ENCODE measurements around the gene TTC28. TPM values are rescaled to one million over a fixed set of nuclear protein-coding genes. Genes with fewer than 3 reads are reported as not detected.

Gene TTC28
- total and polyA plus RNA-seq, 12 donors: 3.4 to 75.6 (median 28.6) TPM

DNA sequence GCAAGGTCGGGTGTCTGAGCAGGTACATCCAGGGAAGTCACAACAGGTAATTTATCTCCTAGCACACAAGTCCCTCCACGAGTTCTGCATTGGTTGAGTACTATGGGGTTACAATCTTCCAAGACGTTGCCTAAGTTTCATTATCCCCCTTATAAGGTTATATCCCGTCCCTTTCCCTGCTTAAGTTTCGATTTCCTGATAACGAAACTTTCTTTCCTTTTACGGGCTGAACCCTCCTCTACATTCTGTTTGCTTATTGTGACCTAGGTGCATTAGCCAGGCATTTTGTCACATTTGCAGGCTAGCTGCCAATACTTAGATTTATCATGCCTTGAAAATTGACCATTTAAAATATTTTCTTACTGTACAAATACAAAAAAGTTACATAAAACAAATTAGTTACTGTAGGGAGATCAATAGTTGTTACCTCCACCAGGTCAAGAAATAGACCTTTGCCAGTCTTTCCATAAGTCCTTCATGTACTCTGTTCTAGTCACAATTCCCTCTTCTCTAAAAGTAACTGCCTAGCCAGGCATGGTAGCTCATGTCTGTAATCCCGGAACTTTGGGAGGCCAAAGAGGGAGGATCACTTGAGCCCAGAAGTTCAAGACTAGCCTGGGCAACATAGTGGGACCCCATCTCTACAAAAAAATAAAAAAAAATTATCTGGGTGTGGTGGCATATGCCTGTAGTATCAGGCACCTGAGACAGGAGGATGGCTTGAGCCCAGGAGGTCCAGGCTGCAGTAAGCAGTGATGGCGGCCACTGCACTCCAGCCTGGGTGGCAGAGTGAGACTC, 746.3 kb downstream of the TTC28 start:
- H3K4me1 ChIP-seq (replicated peaks in 1 of 2): no peaks in the 10 kb centered on the region
- TF ChIP-seq, protein P1, sequence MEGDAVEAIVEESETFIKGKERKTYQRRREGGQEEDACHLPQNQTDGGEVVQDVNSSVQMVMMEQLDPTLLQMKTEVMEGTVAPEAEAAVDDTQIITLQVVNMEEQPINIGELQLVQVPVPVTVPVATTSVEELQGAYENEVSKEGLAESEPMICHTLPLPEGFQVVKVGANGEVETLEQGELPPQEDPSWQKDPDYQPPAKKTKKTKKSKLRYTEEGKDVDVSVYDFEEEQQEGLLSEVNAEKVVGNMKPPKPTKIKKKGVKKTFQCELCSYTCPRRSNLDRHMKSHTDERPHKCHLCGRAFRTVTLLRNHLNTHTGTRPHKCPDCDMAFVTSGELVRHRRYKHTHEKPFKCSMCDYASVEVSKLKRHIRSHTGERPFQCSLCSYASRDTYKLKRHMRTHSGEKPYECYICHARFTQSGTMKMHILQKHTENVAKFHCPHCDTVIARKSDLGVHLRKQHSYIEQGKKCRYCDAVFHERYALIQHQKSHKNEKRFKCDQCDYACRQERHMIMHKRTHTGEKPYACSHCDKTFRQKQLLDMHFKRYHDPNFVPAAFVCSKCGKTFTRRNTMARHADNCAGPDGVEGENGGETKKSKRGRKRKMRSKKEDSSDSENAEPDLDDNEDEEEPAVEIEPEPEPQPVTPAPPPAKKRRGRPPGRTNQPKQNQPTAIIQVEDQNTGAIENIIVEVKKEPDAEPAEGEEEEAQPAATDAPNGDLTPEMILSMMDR (IDR thresholded peaks at IDR 0.05): no peak
- no peak for TF ChIP-seq POLR2A (IDR thresholded peaks at IDR 0.05)
- no peak overlapping the region for H3K4me3 ChIP-seq
- H3K9me3 ChIP-seq (replicated peaks in 1 of 3): no peaks in the 10 kb centered on the region
- no peak for DNase-seq
- no peak overlapping the region for H3K27ac ChIP-seq
- 84 to 94% (median 88%) methylated on average over 9 of the region's 9 CpGs for WGBS, 4 donors
- intact Hi-C loops (cut with DNase I): no loop called here
- no peaks in the 10 kb centered on the region for H3K27me3 ChIP-seq
- no peaks in the 10 kb centered on the region for H3K36me3 ChIP-seq (replicated peaks in 1 of 2)

DNA sequence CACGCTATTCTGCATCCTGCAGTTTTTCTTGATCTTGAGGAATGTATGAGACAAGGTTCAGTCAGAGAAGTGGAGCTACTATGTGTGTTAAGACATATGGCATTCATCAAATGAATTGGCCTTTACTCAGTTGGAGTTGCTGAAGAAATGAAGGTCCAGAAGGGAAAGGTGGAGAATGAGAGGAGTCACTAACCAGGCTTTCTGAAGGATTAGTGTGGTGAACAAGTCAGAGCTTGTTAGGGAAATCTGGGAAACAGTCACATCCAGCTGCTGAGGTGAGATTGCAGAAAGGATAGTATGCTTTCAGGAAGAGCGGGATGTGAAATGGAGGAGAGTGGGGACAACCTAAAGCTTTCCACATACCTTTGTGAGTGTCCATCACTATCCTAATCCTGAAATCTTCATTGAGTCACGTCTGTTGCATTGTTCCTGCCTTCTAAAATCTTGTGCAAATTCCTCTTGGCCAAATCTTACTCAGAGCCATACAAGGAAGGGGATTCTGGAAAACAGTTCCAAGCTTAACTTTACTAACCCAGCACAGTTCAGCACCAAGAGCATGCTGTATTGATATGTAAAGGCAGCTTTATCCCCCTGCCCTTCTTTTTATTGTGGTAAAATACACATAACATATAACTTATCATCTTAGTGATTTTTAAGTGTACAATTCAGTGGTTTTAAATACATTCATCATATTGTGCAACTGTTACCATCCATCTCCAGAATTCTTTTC, 749.1 kb downstream of the TTC28 start:
- intact Hi-C loops (cut with DNase I): no loop called here
- no peak for DNase-seq
- no peaks in the 10 kb centered on the region for H3K9me3 ChIP-seq (replicated peaks in 1 of 3)
- TF ChIP-seq POLR2A (IDR thresholded peaks at IDR 0.05): no peak
- TF ChIP-seq, protein P1 (IDR thresholded peaks at IDR 0.05): no peak
- no peaks in the 10 kb centered on the region for H3K27me3 ChIP-seq
- H3K27ac ChIP-seq: no peak overlapping the region
- H3K4me1 ChIP-seq (replicated peaks in 1 of 2): no peaks in the 10 kb centered on the region
- no peaks in the 10 kb centered on the region for H3K36me3 ChIP-seq (replicated peaks in 1 of 2)
- WGBS, 4 donors: 88 to 93% (median 90%) methylated on average over 3 of the region's 3 CpGs
- H3K4me3 ChIP-seq: no peak overlapping the region

Small RNAs within 50 kb of the gene (microRNA-seq; reads per million reads assigned to microRNA genes)
- 0 reads per million in 3 donors for gene MIR5739

Small RNAs within 50 kb of the gene (small RNA-seq; reads per million reads assigned to genes)
- gene MIR5739 (0 reads per million in 2 donors), gene RF00019 (0 reads per million in 2 donors), gene RF00150 (0 reads per million in 2 donors), gene RF02200 (0 reads per million in 2 donors), gene RN7SL162P (0 reads per million in 2 donors)

Other genes with a start within 250 kb of the TTC28 start
- 10 to 100 TPM in 4 of 9 donors, 1 to 10 TPM in 5; 3.2 to 45.0 (median 9.5) TPM for gene CHEK2, start 62.0 kb upstream of the TTC28 start, total RNA-seq
- 10 to 100 TPM; 18.8 to 31.0 (median 23.1) TPM for gene CHEK2, start 62.0 kb upstream of the TTC28 start, polyA plus RNA-seq
- 10 to 100 TPM; 19.7 to 48.2 (median 27.2) TPM for gene HSCB, start 62.2 kb upstream of the TTC28 start, total RNA-seq
- 10 to 100 TPM; 29.4 to 31.7 (median 29.8) TPM for gene HSCB, start 62.2 kb upstream of the TTC28 start, polyA plus RNA-seq
- gene CCDC117, start 92.9 kb upstream of the TTC28 start, total RNA-seq: 10 to 100 TPM; 16.3 to 31.0 (median 23.6) TPM
- gene CCDC117, start 92.9 kb upstream of the TTC28 start, polyA plus RNA-seq: 10 to 100 TPM in 2 of 3 donors, 1 to 10 TPM in 1; 9.0 to 38.0 (median 13.1) TPM
- gene XBP1, start 120.7 kb upstream of the TTC28 start, total RNA-seq: 100 to 1,000 TPM in 8 of 9 donors, 10 to 100 TPM in 1; 70.7 to 393 (median 156) TPM
- 100 to 1,000 TPM in 1 of 3 donors, 10 to 100 TPM in 2; 31.2 to 250 (median 42.2) TPM for gene XBP1, start 120.7 kb upstream of the TTC28 start, polyA plus RNA-seq
- 10 to 100 TPM in 8 of 9 donors, 1 to 10 TPM in 1; 8.3 to 40.9 (median 22.8) TPM for gene ZNRF3, start 203.7 kb upstream of the TTC28 start, total RNA-seq
- gene ZNRF3, start 203.7 kb upstream of the TTC28 start, polyA plus RNA-seq: 1 to 10 TPM; 3.1 to 8.7 (median 5.1) TPM